ENCODE data around the gene ERC1. TPM values are rescaled to one million over a fixed set of nuclear protein-coding genes. Genes with fewer than 3 reads are reported as not detected.
"Not testable (repeated sequence)": the region's sequence is repeated elsewhere in the genome, so short reads cannot be mapped to it uniquely, and the experiment has no call there.

The ERC1 gene
- polyA plus RNA-seq, 4 donors = 35.3 to 43.4 (median 37.5) TPM

DNA sequence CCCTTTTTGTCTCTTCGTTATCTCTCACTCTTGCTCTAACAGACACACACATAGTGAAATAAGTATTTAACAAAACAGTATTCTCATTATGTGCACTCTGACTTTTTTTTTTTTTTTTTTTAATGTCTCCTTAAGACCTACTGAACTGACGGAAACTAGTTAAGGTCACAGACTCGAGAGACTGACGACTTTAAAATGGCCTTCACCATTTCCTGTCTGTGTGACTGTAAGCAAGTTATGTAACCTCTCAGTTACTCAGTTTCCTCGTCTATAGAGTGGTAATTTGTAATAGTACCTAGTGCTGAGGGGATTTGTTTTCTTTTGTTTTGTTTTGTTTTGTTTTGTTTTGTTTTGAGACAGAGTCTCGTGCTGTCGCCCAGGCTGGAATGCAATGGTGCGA lies 318.6 kb downstream of the ERC1 start:
- DNase-seq (ENCODE audit: low read depth in 4 of 4, low spot score in 2 of 4) = no peak

GRCh38 chr12:1310653-1311052 lies 319.6 kb downstream of the ERC1 start:
- no peak for DNase-seq (ENCODE audit: low read depth in 4 of 4, low spot score in 2 of 4)

- no peak for DNase-seq (ENCODE audit: low read depth in 4 of 4, low spot score in 2 of 4)
Observed at GRCh38 chr12:1311145-1311544, 320.1 kb downstream of the ERC1 start.

GRCh38 chr12:1313906-1314305 lies 322.9 kb downstream of the ERC1 start:
- no peak for DNase-seq (ENCODE audit: low read depth in 4 of 4, low spot score in 2 of 4)

DNA sequence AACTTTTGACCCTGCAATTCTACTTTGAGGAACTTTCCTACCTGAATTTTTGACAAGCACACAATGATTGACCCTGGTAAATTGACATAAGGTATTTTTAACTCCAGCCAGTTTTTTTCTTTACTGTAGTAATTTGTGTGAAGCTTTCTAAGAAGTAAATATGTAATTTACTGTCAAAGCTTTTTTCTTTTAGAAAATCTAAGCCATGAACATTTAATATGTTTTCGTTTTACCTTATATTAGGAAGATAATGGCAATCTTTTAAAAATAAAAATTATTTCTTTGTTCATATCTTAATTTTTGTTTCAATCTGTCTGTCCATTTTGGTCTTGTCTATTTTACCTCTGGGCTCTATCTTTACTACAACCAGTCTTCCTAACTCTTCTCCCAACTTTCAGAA lies 323.5 kb downstream of the ERC1 start:
- DNase-seq (ENCODE audit: low read depth in 4 of 4, low spot score in 2 of 4) = no peak

DNA sequence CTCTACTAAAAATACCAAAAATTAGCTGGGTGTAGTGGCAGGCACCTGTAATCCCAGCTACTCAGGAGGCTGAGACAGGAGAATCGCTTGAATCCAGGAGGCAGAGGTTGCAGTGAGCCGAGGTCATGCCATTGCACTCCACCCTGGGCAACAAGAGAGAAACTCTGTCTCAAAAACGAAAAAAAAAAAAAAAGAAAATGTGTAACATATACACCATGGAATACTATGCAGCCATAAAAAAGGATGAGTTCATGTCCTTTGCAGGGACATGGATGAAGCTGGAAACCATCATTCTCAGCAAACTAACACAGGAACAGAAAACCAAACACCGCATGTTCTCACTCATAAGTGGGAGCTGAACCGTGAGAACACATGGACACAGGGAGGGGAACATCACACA lies 326.0 kb downstream of the ERC1 start:
- DNase-seq (ENCODE audit: low read depth in 4 of 4, low spot score in 2 of 4) = not testable (repeated sequence)

GRCh38 chr12:1318327-1319031 lies 327.5 kb downstream of the ERC1 start:
- peak; percentile 20 to 46 (median 28) for DNase-seq (ENCODE audit: low read depth in 4 of 4, low spot score in 2 of 4)

DNA sequence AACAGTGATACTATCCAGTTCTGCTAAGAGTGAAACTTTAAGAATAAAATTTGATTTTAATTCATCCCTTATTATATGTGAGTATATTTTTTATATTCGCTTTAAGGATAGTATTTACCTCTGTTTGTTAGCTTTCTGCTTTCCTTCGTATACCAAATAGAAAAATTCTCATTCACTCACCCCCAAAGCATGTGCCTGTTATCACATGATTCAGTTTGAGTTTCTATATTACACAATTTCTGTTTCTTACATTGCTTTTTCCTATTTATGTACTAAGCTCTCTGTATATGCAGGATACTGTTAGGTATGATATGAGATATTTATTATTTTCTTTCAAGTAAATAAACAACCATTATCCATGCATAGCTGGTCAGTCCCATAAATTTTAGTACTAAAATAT lies 328.2 kb downstream of the ERC1 start:
- no peak for DNase-seq (ENCODE audit: low read depth in 4 of 4, low spot score in 2 of 4)

- no peak for DNase-seq (ENCODE audit: low read depth in 4 of 4, low spot score in 2 of 4)
Observed at GRCh38 chr12:1320021-1320420, 329.0 kb downstream of the ERC1 start.

DNA sequence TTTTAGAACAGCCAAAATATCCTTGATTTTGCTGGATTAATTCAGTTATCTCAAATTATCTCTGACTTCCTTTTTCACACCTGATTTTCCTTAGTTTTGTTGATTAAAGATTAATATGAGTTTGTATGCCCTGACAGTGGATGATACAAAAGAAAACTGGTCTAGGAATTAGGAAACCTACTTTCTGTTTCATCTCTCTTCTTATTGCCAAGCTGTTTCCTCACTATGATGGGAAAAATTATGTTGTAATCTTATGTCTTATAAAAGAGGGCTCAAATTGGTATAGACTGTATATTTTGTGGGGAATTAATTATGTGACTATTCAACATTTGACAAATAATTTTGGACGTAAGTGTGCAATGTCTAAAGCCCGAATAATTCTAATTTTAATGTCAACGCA lies 331.8 kb downstream of the ERC1 start:
- no peak for DNase-seq (ENCODE audit: low read depth in 4 of 4, low spot score in 2 of 4)

GRCh38 chr12:1324099-1324498 lies 333.1 kb downstream of the ERC1 start:
- DNase-seq (ENCODE audit: low read depth in 4 of 4, low spot score in 2 of 4) = no peak

DNA sequence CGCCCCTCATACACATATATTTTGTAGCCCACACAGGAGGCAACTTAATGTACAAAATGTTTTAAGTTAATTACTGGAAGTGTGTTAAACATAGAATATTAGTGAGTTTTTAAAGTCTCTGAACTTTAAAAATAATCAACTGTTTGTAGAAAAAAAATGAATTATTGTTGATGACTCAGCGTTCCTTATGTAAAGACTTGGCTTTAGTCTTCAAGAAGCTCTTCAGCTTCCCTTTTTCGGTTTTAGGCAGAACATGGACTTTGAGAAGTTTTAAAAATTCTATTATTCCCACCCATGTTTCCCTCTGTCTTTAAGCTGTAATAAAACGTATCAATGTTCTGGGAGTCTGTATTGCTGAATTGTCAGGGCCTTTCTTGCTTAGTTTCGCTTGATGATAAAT lies 333.9 kb downstream of the ERC1 start:
- DNase-seq (ENCODE audit: low read depth in 4 of 4, low spot score in 2 of 4) = no peak

GRCh38 chr12:1325666-1326065 lies 334.6 kb downstream of the ERC1 start:
- DNase-seq (ENCODE audit: low read depth in 4 of 4, low spot score in 2 of 4) = no peak

GRCh38 chr12:1326258-1326657 lies 335.2 kb downstream of the ERC1 start:
- DNase-seq (ENCODE audit: low read depth in 4 of 4, low spot score in 2 of 4) = no peak

GRCh38 chr12:1328391-1328790 lies 337.4 kb downstream of the ERC1 start:
- DNase-seq (ENCODE audit: low read depth in 4 of 4, low spot score in 2 of 4) = no peak

DNA sequence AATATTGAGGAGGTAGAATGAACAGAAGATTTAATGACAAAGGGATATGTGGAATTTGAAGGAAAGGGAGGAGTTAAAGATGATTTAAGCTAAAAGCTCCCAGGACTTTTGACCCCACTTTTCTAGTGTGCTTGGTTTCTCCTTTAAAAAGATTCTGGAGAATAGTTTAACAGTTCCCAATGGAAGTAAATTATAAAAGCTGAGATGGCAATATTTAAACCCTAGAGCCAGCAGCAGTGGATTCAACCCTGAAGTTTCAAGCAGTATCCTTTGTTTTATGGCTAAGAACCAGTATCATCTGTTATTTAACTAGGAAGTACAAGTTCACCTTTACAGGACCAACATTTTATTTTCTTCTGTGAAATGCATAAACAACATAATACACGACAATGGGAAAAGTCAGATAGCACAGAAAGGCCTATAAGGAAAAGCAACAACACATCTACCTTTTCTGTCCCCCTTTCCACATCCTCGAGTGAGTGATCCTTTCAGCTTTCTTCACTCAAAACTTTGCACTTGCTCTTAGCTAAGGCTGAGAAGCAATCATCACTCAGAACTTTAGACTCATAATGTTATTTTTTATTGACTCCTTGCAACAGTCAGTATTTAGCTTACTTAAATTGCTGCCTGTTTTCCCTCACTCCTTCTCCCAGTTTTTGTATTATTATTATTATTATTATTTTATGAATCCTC lies 338.9 kb downstream of the ERC1 start:
- DNase-seq (ENCODE audit: low read depth in 4 of 4, low spot score in 2 of 4) = no peak

- DNase-seq (ENCODE audit: low read depth in 4 of 4, low spot score in 2 of 4) = no peak
Observed at GRCh38 chr12:1330477-1330827, 339.4 kb downstream of the ERC1 start.

DNA sequence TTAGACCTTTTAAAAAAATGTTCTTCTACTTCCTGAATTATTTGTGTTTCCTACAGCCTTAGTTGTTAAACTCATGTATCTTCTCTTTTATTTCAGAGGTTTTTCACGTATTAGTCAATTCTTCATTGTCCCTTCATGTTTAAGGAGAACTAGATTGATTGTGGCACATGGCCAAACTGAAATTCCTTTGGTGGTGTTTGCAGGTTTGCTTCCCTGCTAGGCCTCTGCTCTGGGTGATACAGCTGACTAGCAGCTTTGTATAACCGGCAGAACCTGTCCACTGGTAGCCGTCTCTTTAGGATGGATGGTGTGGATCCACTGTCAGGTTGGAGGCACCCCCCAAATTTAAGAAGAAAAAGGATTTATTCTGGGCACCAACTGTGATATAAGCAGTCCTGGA lies 341.3 kb downstream of the ERC1 start:
- DNase-seq (ENCODE audit: low read depth in 4 of 4, low spot score in 2 of 4) = no peak

DNA sequence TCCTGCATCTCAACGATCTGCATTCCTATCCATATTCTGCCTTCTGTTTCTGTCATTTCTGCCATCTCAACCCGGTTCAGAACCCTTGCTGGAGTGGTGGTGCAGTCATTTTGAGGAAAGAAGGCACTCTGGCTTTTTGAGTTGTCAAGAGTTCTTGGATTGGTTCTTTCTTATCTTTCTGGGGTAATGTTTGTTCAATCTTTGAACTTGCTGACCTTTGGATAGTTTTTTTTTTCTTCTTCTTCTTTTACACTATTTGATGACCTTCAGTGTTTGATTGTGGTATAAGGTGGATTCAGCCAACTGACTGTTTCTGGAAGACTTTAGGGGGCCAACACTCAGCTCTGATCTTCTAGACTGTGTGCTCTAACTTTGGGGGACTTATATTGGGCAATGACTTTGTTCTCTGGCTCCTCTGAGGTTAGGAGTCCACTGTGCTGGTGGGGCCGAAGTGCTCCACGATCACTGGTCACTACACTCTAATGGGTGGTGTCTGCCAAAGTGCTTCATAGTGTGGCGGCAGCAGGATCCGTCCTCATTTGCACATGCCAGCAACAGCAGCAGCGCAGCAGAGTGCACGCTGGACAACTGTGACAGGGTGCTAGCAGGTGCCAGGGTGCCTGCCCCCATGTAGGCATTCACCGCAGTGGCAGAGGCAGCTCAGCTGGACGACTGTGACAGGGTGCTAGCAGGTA lies 347.6 kb downstream of the ERC1 start:
- no peak for DNase-seq (ENCODE audit: low read depth in 4 of 4, low spot score in 2 of 4)

- not testable (repeated sequence) for DNase-seq (ENCODE audit: low read depth in 4 of 4, low spot score in 2 of 4)
Observed at GRCh38 chr12:1339178-1339541, 348.1 kb downstream of the ERC1 start.

DNA sequence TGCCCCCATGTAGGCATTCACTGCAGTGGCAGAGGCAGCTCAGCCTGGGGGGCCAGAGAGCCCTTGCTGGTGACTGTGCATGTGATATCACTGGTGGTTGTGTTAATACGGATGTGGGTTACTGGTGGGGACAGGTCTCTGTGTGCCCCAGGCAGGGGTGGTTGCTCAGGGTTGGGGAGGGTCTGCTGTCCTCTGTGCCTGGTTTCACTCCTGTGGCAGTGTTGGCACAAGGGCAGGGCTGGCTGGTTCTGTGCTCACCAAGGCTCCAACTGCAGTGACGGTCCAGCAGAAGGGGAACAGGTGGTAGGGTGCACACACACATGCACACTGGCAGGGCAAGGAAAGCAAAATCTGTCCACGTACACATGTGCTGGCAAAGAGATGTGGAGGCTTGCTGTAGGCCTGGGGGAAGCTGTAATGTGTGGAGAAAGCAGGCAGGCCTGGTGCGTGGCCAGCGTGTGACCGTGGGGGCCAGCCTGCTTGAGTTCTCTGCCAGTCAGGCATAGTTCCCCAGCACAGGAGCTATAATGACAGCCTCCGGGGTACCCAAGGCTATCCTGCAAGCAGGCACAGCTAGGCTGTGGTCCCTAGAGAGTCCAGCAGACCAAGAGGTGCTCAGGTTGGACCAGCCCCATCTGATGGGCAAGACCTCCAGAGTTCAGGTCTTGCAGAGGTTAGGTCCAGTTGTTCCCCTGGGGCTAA lies 348.7 kb downstream of the ERC1 start:
- DNase-seq (ENCODE audit: low read depth in 4 of 4, low spot score in 2 of 4) = no peak

Measured in left renal cortex interstitium (tissue), 4 donors.